ENCODE measurements around the gene CDKN2B.

Gene CDKN2B

GRCh38 chr9:21993893-21994555, 15.1 kb downstream of the CDKN2B start, which contains the start of gene CDKN2A:
Gene CDKN2A, minus strand, starts transcription at chr9:21994392.
- H3K4me3 ChIP-seq (ENCODE audit: low read depth, low read length): no peak within 1 kb of the TSS
- TF ChIP-seq POLR2A (IDR thresholded peaks at IDR 0.05; ENCODE audit: extremely low read depth, insufficient read length): no peak
- TF ChIP-seq CTCF (IDR thresholded peaks at IDR 0.05; ENCODE audit: low read depth, low read length): no peak
- no peak for DNase-seq (ENCODE audit: low read depth)

GRCh38 chr9:21993007-21993406, 16.1 kb downstream of the CDKN2B start:
- no peak for DNase-seq (ENCODE audit: low read depth)
- no peak overlapping the region for H3K4me3 ChIP-seq (ENCODE audit: low read depth, low read length)
- TF ChIP-seq POLR2A (IDR thresholded peaks at IDR 0.05; ENCODE audit: extremely low read depth, insufficient read length) (no peak), CTCF (IDR thresholded peaks at IDR 0.05; ENCODE audit: low read depth, low read length) (no peak), MYC (IDR thresholded peaks at IDR 0.05; ENCODE audit: low read depth, low read length) (no peak), MAX (IDR thresholded peaks at IDR 0.05; ENCODE audit: low read depth, low read length) (no peak)

GRCh38 chr9:21991072-21991959, 17.8 kb downstream of the CDKN2B start:
- TF ChIP-seq POLR2A (IDR thresholded peaks at IDR 0.05; ENCODE audit: extremely low read depth, insufficient read length): no peak
- no peak for DNase-seq (ENCODE audit: low read depth)
- no peak overlapping the region for H3K4me3 ChIP-seq (ENCODE audit: low read depth, low read length)

GRCh38 chr9:21989440-21990189, 19.5 kb downstream of the CDKN2B start:
- no peak for TF ChIP-seq CTCF (IDR thresholded peaks at IDR 0.05; ENCODE audit: low read depth, low read length)
- no peak for TF ChIP-seq MYC (IDR thresholded peaks at IDR 0.05; ENCODE audit: low read depth, low read length)
- TF ChIP-seq MAX (IDR thresholded peaks at IDR 0.05; ENCODE audit: low read depth, low read length): no peak
- no peak for TF ChIP-seq POLR2A (IDR thresholded peaks at IDR 0.05; ENCODE audit: extremely low read depth, insufficient read length)
- DNase-seq (ENCODE audit: low read depth): no peak
- H3K4me3 ChIP-seq (ENCODE audit: low read depth, low read length): no peak overlapping the region

GRCh38 chr9:21988056-21988990, 20.8 kb downstream of the CDKN2B start:
- no peak for TF ChIP-seq MAX (IDR thresholded peaks at IDR 0.05; ENCODE audit: low read depth, low read length)
- TF ChIP-seq CTCF (IDR thresholded peaks at IDR 0.05; ENCODE audit: low read depth, low read length): no peak
- no peak for TF ChIP-seq POLR2A (IDR thresholded peaks at IDR 0.05; ENCODE audit: extremely low read depth, insufficient read length)
- no peak for TF ChIP-seq MYC (IDR thresholded peaks at IDR 0.05; ENCODE audit: low read depth, low read length)
- DNase-seq (ENCODE audit: low read depth): no peak
- no peak overlapping the region for H3K4me3 ChIP-seq (ENCODE audit: low read depth, low read length)
